ENCODE results near the gene CTXND1.
A peak's percentile ranks its signal among the peaks of the same experiment; 100 is the strongest.
"Not testable (repeated sequence)": the region's sequence is repeated elsewhere in the genome, so short reads cannot be mapped to it uniquely, and the experiment has no call there.

CTXND1 gene

GRCh38 chr15:80252121-80252518 lies at the start of gene CTXND1:
Gene CTXND1 (minus strand): TSS chr15:80252213. CDS start chr15:80201949, 50,264 bp downstream.
- no peaks in the 10 kb centered on the region for H3K4me1 ChIP-seq (ENCODE audit: insufficient read depth, low read length)
- H3K9ac ChIP-seq (ENCODE audit: low read depth, low read length): peak within 1 kb of the TSS; percentile 78; the same call in 1 of the 2 replicates
- H3K36me3 ChIP-seq (ENCODE audit: insufficient read depth, low read length): no peaks in the 10 kb centered on the region
- H3K9me3 ChIP-seq (ENCODE audit: control insufficient read depth, insufficient read depth, low read length): no peaks in the 10 kb centered on the region

GRCh38 chr15:80301472-80301871 lies 49.5 kb upstream of the CTXND1 start:
- no peaks in the 10 kb centered on the region for H3K36me3 ChIP-seq (ENCODE audit: insufficient read depth, low read length)
- no peaks in the 10 kb centered on the region for H3K4me1 ChIP-seq (ENCODE audit: insufficient read depth, low read length)
- H3K9me3 ChIP-seq (ENCODE audit: control insufficient read depth, insufficient read depth, low read length): no peaks in the 10 kb centered on the region
- no peak overlapping the region for H3K9ac ChIP-seq (ENCODE audit: low read depth, low read length)

- H3K9me3 ChIP-seq (ENCODE audit: control insufficient read depth, insufficient read depth, low read length); H3K36me3 ChIP-seq (ENCODE audit: insufficient read depth, low read length); H3K4me1 ChIP-seq (ENCODE audit: insufficient read depth, low read length); H3K9ac ChIP-seq (ENCODE audit: low read depth, low read length): not testable (repeated sequence)
Measured at GRCh38 chr15:80295777-80296176, 43.8 kb upstream of the CTXND1 start.

- Histone ChIP-seq H3K9me3 (ENCODE audit: control insufficient read depth, insufficient read depth, low read length) (no peaks in the 10 kb centered on the region), H3K9ac (ENCODE audit: low read depth, low read length) (no peak overlapping the region), H3K4me1 (ENCODE audit: insufficient read depth, low read length) (no peaks in the 10 kb centered on the region)
Measured at GRCh38 chr15:80292079-80292478, 40.1 kb upstream of the CTXND1 start.

GRCh38 chr15:80290891-80291290 lies 38.9 kb upstream of the CTXND1 start:
- H3K4me1 ChIP-seq (ENCODE audit: insufficient read depth, low read length); H3K9me3 ChIP-seq (ENCODE audit: control insufficient read depth, insufficient read depth, low read length); H3K9ac ChIP-seq (ENCODE audit: low read depth, low read length); H3K36me3 ChIP-seq (ENCODE audit: insufficient read depth, low read length): not testable (repeated sequence)

More at GRCh38 chr15:80292079-80292478, 40.1 kb upstream of the CTXND1 start:
- H3K36me3 ChIP-seq (ENCODE audit: insufficient read depth, low read length): no peaks in the 10 kb centered on the region

GRCh38 chr15:80289528-80290495 lies 37.8 kb upstream of the CTXND1 start:
- Histone ChIP-seq H3K4me1 (ENCODE audit: insufficient read depth, low read length) (no peaks in the 10 kb centered on the region), H3K9ac (ENCODE audit: low read depth, low read length) (no peak overlapping the region), H3K36me3 (ENCODE audit: insufficient read depth, low read length) (no peaks in the 10 kb centered on the region), H3K9me3 (ENCODE audit: control insufficient read depth, insufficient read depth, low read length) (no peaks in the 10 kb centered on the region)

GRCh38 chr15:80288131-80288530 lies 36.1 kb upstream of the CTXND1 start:
- no peaks in the 10 kb centered on the region for H3K36me3 ChIP-seq (ENCODE audit: insufficient read depth, low read length)
- H3K9me3 ChIP-seq (ENCODE audit: control insufficient read depth, insufficient read depth, low read length): no peaks in the 10 kb centered on the region
- H3K9ac ChIP-seq (ENCODE audit: low read depth, low read length): no peak overlapping the region
- no peaks in the 10 kb centered on the region for H3K4me1 ChIP-seq (ENCODE audit: insufficient read depth, low read length)

- Histone ChIP-seq H3K36me3 (ENCODE audit: insufficient read depth, low read length) (no peaks in the 10 kb centered on the region), H3K9me3 (ENCODE audit: control insufficient read depth, insufficient read depth, low read length) (no peaks in the 10 kb centered on the region), H3K9ac (ENCODE audit: low read depth, low read length) (no peak overlapping the region), H3K4me1 (ENCODE audit: insufficient read depth, low read length) (0 out of 2 replicates have a peak, but pooled peaks cover under 1% of the 10 kb centered on the region)
Measured at GRCh38 chr15:80286055-80286454, 34.0 kb upstream of the CTXND1 start.

GRCh38 chr15:80285379-80285778 lies 33.4 kb upstream of the CTXND1 start:
- H3K36me3 ChIP-seq (ENCODE audit: insufficient read depth, low read length): no peaks in the 10 kb centered on the region
- H3K9me3 ChIP-seq (ENCODE audit: control insufficient read depth, insufficient read depth, low read length): no peaks in the 10 kb centered on the region
- H3K9ac ChIP-seq (ENCODE audit: low read depth, low read length): no peak overlapping the region

GRCh38 chr15:80283531-80283930 lies 31.5 kb upstream of the CTXND1 start:
- Histone ChIP-seq H3K4me1 (ENCODE audit: insufficient read depth, low read length) (peaks cover 4% of the 10 kb centered on the region; the same call in 1 of the 2 replicates), H3K9me3 (ENCODE audit: control insufficient read depth, insufficient read depth, low read length) (no peaks in the 10 kb centered on the region), H3K9ac (ENCODE audit: low read depth, low read length) (no peak overlapping the region), H3K36me3 (ENCODE audit: insufficient read depth, low read length) (no peaks in the 10 kb centered on the region)

More at GRCh38 chr15:80285379-80285778, 33.4 kb upstream of the CTXND1 start:
- H3K4me1 ChIP-seq (ENCODE audit: insufficient read depth, low read length): peaks cover 4% of the 10 kb centered on the region; the same call in 1 of the 2 replicates

- Histone ChIP-seq H3K4me1 (ENCODE audit: insufficient read depth, low read length) (peaks cover 4% of the 10 kb centered on the region; the same call in 1 of the 2 replicates), H3K36me3 (ENCODE audit: insufficient read depth, low read length) (no peaks in the 10 kb centered on the region), H3K9me3 (ENCODE audit: control insufficient read depth, insufficient read depth, low read length) (no peaks in the 10 kb centered on the region), H3K9ac (ENCODE audit: low read depth, low read length) (no peak overlapping the region)
Measured at GRCh38 chr15:80277147-80277546, 25.1 kb upstream of the CTXND1 start.

- no peaks in the 10 kb centered on the region for H3K36me3 ChIP-seq (ENCODE audit: insufficient read depth, low read length)
- no peaks in the 10 kb centered on the region for H3K9me3 ChIP-seq (ENCODE audit: control insufficient read depth, insufficient read depth, low read length)
- no peak overlapping the region for H3K9ac ChIP-seq (ENCODE audit: low read depth, low read length)
- H3K4me1 ChIP-seq (ENCODE audit: insufficient read depth, low read length): peaks cover 2% of the 10 kb centered on the region; the same call in 1 of the 2 replicates
Measured at GRCh38 chr15:80275961-80276360, 23.9 kb upstream of the CTXND1 start.

GRCh38 chr15:80274996-80275395 lies 23.0 kb upstream of the CTXND1 start:
- Histone ChIP-seq H3K9ac (ENCODE audit: low read depth, low read length) (no peak overlapping the region), H3K36me3 (ENCODE audit: insufficient read depth, low read length) (no peaks in the 10 kb centered on the region), H3K9me3 (ENCODE audit: control insufficient read depth, insufficient read depth, low read length) (no peaks in the 10 kb centered on the region), H3K4me1 (ENCODE audit: insufficient read depth, low read length) (no peaks in the 10 kb centered on the region)

GRCh38 chr15:80274554-80274953 lies 22.5 kb upstream of the CTXND1 start:
- no peak overlapping the region for H3K9ac ChIP-seq (ENCODE audit: low read depth, low read length)
- H3K4me1 ChIP-seq (ENCODE audit: insufficient read depth, low read length): no peaks in the 10 kb centered on the region
- no peaks in the 10 kb centered on the region for H3K36me3 ChIP-seq (ENCODE audit: insufficient read depth, low read length)
- no peaks in the 10 kb centered on the region for H3K9me3 ChIP-seq (ENCODE audit: control insufficient read depth, insufficient read depth, low read length)

GRCh38 chr15:80272987-80273386 lies 21.0 kb upstream of the CTXND1 start:
- Histone ChIP-seq H3K36me3 (ENCODE audit: insufficient read depth, low read length) (no peaks in the 10 kb centered on the region), H3K9me3 (ENCODE audit: control insufficient read depth, insufficient read depth, low read length) (no peaks in the 10 kb centered on the region), H3K4me1 (ENCODE audit: insufficient read depth, low read length) (no peaks in the 10 kb centered on the region), H3K9ac (ENCODE audit: low read depth, low read length) (no peak overlapping the region)

Data from ES-I3 (cell line).